IPS-NIHi11 (cell line): ENCODE measurements around the gene PKP4.
"Not testable (repeated sequence)": the region's sequence is repeated elsewhere in the genome, so short reads cannot be mapped to it uniquely, and the experiment has no call there.

Source experiments
- DNase-seq: peaks from one replicate; pipeline ENCODE4 v3.0.0; 2012; ENCODE audit warnings: mixed read lengths, low spot score

PKP4 gene

GRCh38 chr2:158677542-158677941, 220.8 kb downstream of the PKP4 start:
- DNase-seq, result no peak

GRCh38 chr2:158681816-158682215, 225.1 kb downstream of the PKP4 start:
- DNase-seq, result no peak

- DNase-seq, result no peak
These were observed 228.9 kb downstream of the PKP4 start for GRCh38 chr2:158685646-158686045.

- DNase-seq, result no peak
These were observed 229.5 kb downstream of the PKP4 start for GRCh38 chr2:158686210-158686691.

GRCh38 chr2:158687315-158687714, 230.6 kb downstream of the PKP4 start:
- no peak for DNase-seq

- peak; percentile 25 for DNase-seq
These were observed 232.0 kb downstream of the PKP4 start for GRCh38 chr2:158688721-158689120.

GRCh38 chr2:158689391-158689790, 232.6 kb downstream of the PKP4 start:
- DNase-seq, result no peak

GRCh38 chr2:158690823-158691222, 234.1 kb downstream of the PKP4 start:
- DNase-seq, result no peak

GRCh38 chr2:158691619-158692018, 234.9 kb downstream of the PKP4 start:
- no peak for DNase-seq

- no peak for DNase-seq
These were observed 235.8 kb downstream of the PKP4 start for GRCh38 chr2:158692372-158693103.

- DNase-seq, result no peak
These were observed 236.7 kb downstream of the PKP4 start for GRCh38 chr2:158693476-158693875.

GRCh38 chr2:158695305-158695704, 238.6 kb downstream of the PKP4 start:
- no peak for DNase-seq

GRCh38 chr2:158695744-158696143, 239.0 kb downstream of the PKP4 start:
- not testable (repeated sequence) for DNase-seq

- no peak for DNase-seq
These were observed 242.6 kb downstream of the PKP4 start for GRCh38 chr2:158699323-158699722.

GRCh38 chr2:158701101-158701500, 244.3 kb downstream of the PKP4 start:
- no peak for DNase-seq

GRCh38 chr2:158702740-158703139, 246.0 kb downstream of the PKP4 start:
- no peak for DNase-seq

- DNase-seq, result not testable (repeated sequence)
These were observed 248.1 kb downstream of the PKP4 start for GRCh38 chr2:158704724-158705465.

- no peak for DNase-seq
These were observed 256.2 kb downstream of the PKP4 start for GRCh38 chr2:158712791-158713522.

- DNase-seq, result no peak
These were observed 256.9 kb downstream of the PKP4 start for GRCh38 chr2:158713523-158714138.

- DNase-seq, result no peak
These were observed 257.7 kb downstream of the PKP4 start for GRCh38 chr2:158714420-158714819.

- no peak for DNase-seq
These were observed 258.6 kb downstream of the PKP4 start for GRCh38 chr2:158715357-158715756.

GRCh38 chr2:158716121-158716791, 259.5 kb downstream of the PKP4 start:
- no peak for DNase-seq
